ENCODE data around the gene SPDEF. TPM values are rescaled to one million over a fixed set of nuclear protein-coding genes. Genes with fewer than 3 reads are reported as not detected.

SPDEF gene
- total RNA-seq, 1 donor from 2014 or later: not detected

- Histone ChIP-seq H3K9ac (no peak overlapping the region), H3K79me2 (ENCODE audit: low read depth) (no peaks in the 10 kb centered on the region), H3K27me3 (no peaks in the 10 kb centered on the region), H3K4me1 (peaks cover 21% of the 10 kb centered on the region), H3K4me3 (no peak overlapping the region), H3F3A (ENCODE audit: low read depth) (peaks cover 6% of the 10 kb centered on the region), H4K20me1 (ENCODE audit: low read depth) (peaks cover 33% of the 10 kb centered on the region), H3K36me3 (no peaks in the 10 kb centered on the region), H3K9me3 (ENCODE audit: low read depth) (no peaks in the 10 kb centered on the region), H3K27ac (no peak overlapping the region), H3K4me2 (no peak overlapping the region), H2AFZ (replicated peaks) (no peak overlapping the region)
- no peak overlapping the region for H3K4me3 Mint-ChIP-seq
- peaks cover 27% of the 10 kb centered on the region for H3K4me1 Mint-ChIP-seq
- peaks cover 2% of the 10 kb centered on the region for H3K36me3 Mint-ChIP-seq
- DNase-seq (ENCODE audit: low spot score): no peak
- no peaks in the 10 kb centered on the region for H3K9me3 Mint-ChIP-seq
- no peak for TF ChIP-seq EZH2 (IDR thresholded peaks at IDR 0.05)
- H3K27ac Mint-ChIP-seq: no peak overlapping the region
- peaks cover 4% of the 10 kb centered on the region for H3K27me3 Mint-ChIP-seq (ENCODE audit: insufficient read depth, low read depth)
Measured at GRCh38 chr6:34583461-34583860, 27.3 kb upstream of the SPDEF start.

- H2AFZ ChIP-seq (replicated peaks): no peak overlapping the region
- H3K27ac ChIP-seq: no peak overlapping the region
- Mint-ChIP-seq H3K9me3 (no peaks in the 10 kb centered on the region), H3K4me1 (peaks cover 25% of the 10 kb centered on the region), H3K4me3 (no peak overlapping the region), H3K27ac (no peak overlapping the region), H3K36me3 (no peaks in the 10 kb centered on the region), H3K27me3 (ENCODE audit: insufficient read depth, low read depth) (peaks cover 4% of the 10 kb centered on the region)
- no peaks in the 10 kb centered on the region for H3K9me3 ChIP-seq (ENCODE audit: low read depth)
- no peak for DNase-seq (ENCODE audit: low spot score)
- H3K9ac ChIP-seq: no peak overlapping the region
- H3K27me3 ChIP-seq: no peaks in the 10 kb centered on the region
- H3F3A ChIP-seq (ENCODE audit: low read depth): peaks cover 9% of the 10 kb centered on the region
- no peaks in the 10 kb centered on the region for H3K79me2 ChIP-seq (ENCODE audit: low read depth)
- H3K36me3 ChIP-seq: no peaks in the 10 kb centered on the region
- H3K4me1 ChIP-seq: peaks cover 9% of the 10 kb centered on the region
- H3K4me2 ChIP-seq: no peak overlapping the region
- no peak for TF ChIP-seq EZH2 (IDR thresholded peaks at IDR 0.05)
- no peak for TF ChIP-seq EZH2phosphoT487 (IDR thresholded peaks at IDR 0.05)
- no peak for TF ChIP-seq CTCF (IDR thresholded peaks at IDR 0.05)
- no peak overlapping the region for H3K4me3 ChIP-seq
- peaks cover 24% of the 10 kb centered on the region for H4K20me1 ChIP-seq (ENCODE audit: low read depth)
Measured at GRCh38 chr6:34581561-34581920, 25.4 kb upstream of the SPDEF start.

GRCh38 chr6:34580707-34581560, 24.8 kb upstream of the SPDEF start:
- no peak overlapping the region for H3K4me3 Mint-ChIP-seq

More at GRCh38 chr6:34580707-34581560, 24.8 kb upstream of the SPDEF start:
- DNase-seq (ENCODE audit: low spot score): no peak
- peaks cover 19% of the 10 kb centered on the region for H4K20me1 ChIP-seq (ENCODE audit: low read depth)
- H3K27ac ChIP-seq: no peak overlapping the region
- TF ChIP-seq EZH2 (IDR thresholded peaks at IDR 0.05): no peak
- TF ChIP-seq EZH2phosphoT487 (IDR thresholded peaks at IDR 0.05): no peak
- TF ChIP-seq CTCF (IDR thresholded peaks at IDR 0.05): no peak
- H3K79me2 ChIP-seq (ENCODE audit: low read depth): no peaks in the 10 kb centered on the region
- no peaks in the 10 kb centered on the region for H3K9me3 ChIP-seq (ENCODE audit: low read depth)
- no peaks in the 10 kb centered on the region for H3K36me3 ChIP-seq
- Mint-ChIP-seq H3K36me3 (no peaks in the 10 kb centered on the region), H3K4me1 (peaks cover 25% of the 10 kb centered on the region), H3K27me3 (ENCODE audit: insufficient read depth, low read depth) (peaks cover 6% of the 10 kb centered on the region), H3K9me3 (no peaks in the 10 kb centered on the region), H3K27ac (no peak overlapping the region)
- no peak overlapping the region for H3K4me3 ChIP-seq
- H3K4me2 ChIP-seq: no peak overlapping the region
- no peak overlapping the region for H2AFZ ChIP-seq (replicated peaks)
- peaks cover 9% of the 10 kb centered on the region for H3F3A ChIP-seq (ENCODE audit: low read depth)
- no peak overlapping the region for H3K9ac ChIP-seq
- H3K27me3 ChIP-seq: no peaks in the 10 kb centered on the region
- H3K4me1 ChIP-seq: peaks cover 9% of the 10 kb centered on the region
